ENCODE data around the gene MLPH.

GRCh38 chr2:237538001-237538720 is 51.1 kb downstream of the MLPH start:
- TF ChIP-seq CTCF (IDR thresholded peaks at IDR 0.05; ENCODE audit: borderline replicate concordance, extremely low read depth, low read length, poor library complexity, severe bottlenecking) = no peak
- no peak for TF ChIP-seq EZH2 (IDR thresholded peaks at IDR 0.05; ENCODE audit: borderline replicate concordance, low read depth, low read length, severe bottlenecking)

Measured in DND-41 (cell line).